Head of caudate nucleus (tissue), 42 donors: ENCODE measurements around the gene MS4A10.

Experiments used
- DNase-seq, 42 donors: peaks; one replicate each; pipeline versions ENCODE4 v3.0.0 to v3.0.0-alpha.2; 2020 to 2021; ENCODE audit warnings: mixed read lengths in 7 of 42
- intact Hi-C: fragments of 100-400 bp; cut with DNase I; formaldehyde crosslinking; loops from one replicate; pipeline ENCODE4 v1.15.0; 2022

Gene MS4A10

GRCh38 chr11:60763692-60764369 is 21.3 kb upstream of the MS4A10 start:
- intact Hi-C loops: no loop called here
- DNase-seq: no peak

DNA sequence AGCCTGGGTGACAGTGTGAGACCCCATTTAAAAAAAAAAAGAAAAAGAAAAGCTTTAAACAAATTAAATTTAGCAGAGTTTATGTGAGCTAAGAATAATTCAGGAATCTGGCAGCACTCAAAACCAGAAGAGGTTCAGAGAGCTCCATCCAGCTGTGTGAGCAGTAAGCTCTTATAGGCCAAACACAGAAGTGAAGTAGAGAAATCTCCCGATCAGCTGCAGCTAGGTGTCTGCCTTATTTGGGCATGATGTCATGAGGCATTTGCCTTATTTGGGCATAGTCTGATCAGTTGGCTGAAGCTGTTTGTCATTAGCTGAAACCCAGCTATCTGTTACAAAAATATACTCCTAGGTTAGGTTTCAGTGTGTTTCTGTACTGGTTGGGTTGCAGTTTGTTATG is 20.3 kb upstream of the MS4A10 start:
- intact Hi-C loops: no loop called here
- DNase-seq: no peak

DNA sequence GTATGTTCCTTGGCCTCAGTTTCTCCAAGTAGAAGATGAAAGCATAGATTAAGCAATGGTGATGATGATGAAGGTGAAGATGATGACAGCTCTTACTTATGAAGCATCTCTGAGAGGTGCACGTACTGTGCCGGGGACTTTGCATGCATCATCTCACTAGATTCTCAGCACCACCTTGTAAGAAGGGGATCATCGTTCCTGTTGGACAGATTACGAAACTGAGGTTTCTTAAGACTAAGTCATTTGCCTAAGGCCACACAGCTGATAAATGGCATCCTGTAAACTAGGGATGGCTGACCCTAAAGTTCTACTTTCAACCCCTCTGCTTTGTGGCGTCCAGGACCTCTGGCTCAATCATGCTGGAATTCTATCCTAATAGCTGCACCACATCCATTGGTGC is 19.8 kb upstream of the MS4A10 start:
- intact Hi-C loops: no loop called here
- no peak for DNase-seq

DNA sequence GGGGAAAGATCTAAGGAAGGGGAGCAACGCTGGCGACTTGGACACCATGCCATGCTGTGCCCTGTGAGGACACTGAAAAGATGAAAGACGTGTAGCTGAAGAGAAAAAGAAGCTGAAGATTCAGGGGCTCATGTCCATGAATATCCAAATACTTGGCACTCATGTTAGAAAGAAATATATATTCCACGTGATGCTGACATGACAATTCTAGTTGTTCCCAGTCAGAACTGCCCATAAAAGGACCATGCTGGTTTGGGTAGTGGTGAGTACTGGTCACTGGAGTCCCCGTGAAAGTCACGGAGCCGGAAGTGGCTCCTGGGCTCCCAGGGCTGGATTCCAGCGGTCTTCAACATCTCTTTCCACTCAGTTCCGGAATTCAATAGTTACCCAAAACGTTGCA is 18.6 kb upstream of the MS4A10 start:
- intact Hi-C loops: no loop called here
- peak in 1 of 42 donors; percentile 2 for DNase-seq

- no peak for DNase-seq
- intact Hi-C loops: no loop called here
These were observed 17.7 kb upstream of the MS4A10 start for GRCh38 chr11:60767388-60767811.

DNA sequence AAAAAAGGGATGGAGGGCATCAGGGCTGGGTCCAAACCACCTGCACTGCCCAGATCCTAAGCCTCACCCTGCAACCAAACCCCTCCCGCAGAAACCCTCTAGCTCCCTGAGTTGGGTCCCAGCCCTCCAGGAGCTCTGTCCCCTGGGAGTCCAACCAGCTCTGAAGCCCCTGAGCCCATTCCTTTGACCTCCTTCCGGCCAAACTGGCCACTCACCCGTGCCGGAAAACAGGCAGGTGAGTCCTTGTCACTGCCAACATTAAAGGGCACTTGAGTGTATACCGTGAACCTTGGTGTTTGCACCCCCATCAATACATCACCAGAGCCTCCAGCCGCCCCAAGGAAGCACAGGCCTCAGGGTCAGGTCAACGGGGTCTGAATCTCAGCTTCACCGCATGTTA is 16.9 kb upstream of the MS4A10 start:
- intact Hi-C loops: no loop called here
- no peak for DNase-seq

GRCh38 chr11:60769273-60769672 is 15.9 kb upstream of the MS4A10 start:
- no peak for DNase-seq
- intact Hi-C loops: no loop called here

GRCh38 chr11:60769811-60770210 is 15.3 kb upstream of the MS4A10 start:
- intact Hi-C loops: no loop called here
- DNase-seq: no peak

DNA sequence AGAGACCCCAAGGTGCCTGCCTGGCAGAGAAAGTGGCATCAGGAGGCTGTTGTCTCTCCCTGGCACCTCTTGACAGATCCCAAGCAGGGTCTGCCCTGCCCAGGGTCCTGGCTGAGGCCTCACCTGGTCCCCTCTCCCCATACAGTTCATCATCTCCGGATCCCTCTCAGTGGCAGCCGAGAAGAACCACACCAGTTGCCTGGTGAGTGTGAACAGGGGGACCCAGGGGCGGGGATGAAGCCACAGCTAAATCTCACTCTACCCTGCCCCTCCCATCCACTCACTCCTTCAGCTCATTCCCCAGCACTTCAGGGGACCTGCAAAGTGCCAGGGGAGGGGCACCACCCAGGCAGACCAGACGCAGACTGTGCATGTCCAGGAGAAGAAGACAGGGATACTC is 14.0 kb upstream of the MS4A10 start:
- intact Hi-C loops: no loop called here
- no peak for DNase-seq

- intact Hi-C loops: no loop called here
- DNase-seq: no peak
These were observed 13.1 kb upstream of the MS4A10 start for GRCh38 chr11:60771879-60772525.

DNA sequence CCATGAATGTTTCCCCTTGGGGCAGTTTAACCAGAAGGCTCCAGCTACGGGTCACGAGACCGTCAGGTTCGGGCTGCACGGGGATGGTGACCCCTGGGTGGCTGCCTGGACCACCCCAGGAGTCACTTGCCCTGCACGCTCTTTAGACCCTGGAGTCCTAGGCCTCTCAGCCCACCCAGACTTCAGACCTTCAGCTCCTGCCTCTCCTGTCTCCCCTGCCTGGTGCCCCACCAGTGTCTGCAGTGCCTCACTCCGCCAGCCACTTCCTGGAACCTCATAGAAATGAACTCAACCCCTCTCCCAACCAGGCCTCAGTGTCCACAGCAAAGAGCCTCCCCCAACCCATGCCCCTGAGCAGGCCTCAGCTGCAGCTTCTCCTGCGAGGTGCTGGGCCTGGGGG is 12.5 kb upstream of the MS4A10 start:
- no peak for DNase-seq
- intact Hi-C loops: no loop called here

DNA sequence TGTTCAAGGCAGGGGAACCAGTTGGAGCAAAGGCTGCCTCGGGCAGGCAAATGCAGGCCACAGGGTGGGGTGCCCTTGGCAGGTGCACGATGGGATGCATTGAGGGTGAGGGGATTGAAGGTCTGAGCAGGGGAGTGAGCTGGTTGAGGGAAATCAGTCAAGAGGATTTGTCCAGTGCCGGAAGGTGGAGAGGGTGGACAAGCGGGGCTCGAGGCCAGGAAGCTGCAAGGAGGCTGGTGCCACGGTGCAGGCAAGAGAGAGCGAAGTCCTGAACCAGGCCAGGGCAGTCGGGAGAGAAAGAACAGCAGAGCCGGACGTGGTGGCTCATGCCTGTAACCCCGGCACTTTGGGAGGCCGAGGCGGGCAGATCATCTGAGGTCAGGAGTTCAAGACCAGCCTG is 10.4 kb upstream of the MS4A10 start:
- no peak for DNase-seq
- intact Hi-C loops: no loop called here

- intact Hi-C loops: no loop called here
- DNase-seq: peak; percentile 50 to 94 (median 85)
These were observed 9.6 kb upstream of the MS4A10 start for GRCh38 chr11:60775420-60775961.

DNA sequence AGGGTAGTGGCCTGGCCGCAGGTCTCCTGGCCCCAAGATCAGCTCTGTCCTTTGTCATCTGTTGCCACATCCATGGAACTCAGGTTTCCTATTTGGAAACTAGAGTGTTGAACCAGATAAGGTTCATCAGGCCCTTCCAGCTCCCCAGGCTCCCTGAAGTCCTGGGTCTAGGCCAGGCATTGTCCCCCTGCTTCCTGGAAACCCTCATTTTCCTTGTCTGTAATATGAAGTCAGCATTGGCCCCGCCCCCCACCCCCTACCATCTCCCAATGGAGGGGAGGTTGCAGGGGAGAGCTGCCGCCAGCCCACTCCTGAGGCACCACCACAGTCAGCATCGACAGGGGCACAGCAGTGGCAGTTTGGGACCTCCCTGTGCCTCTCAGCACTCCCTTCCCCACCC is 9.0 kb upstream of the MS4A10 start:
- intact Hi-C loops: no loop called here
- DNase-seq: no peak

DNA sequence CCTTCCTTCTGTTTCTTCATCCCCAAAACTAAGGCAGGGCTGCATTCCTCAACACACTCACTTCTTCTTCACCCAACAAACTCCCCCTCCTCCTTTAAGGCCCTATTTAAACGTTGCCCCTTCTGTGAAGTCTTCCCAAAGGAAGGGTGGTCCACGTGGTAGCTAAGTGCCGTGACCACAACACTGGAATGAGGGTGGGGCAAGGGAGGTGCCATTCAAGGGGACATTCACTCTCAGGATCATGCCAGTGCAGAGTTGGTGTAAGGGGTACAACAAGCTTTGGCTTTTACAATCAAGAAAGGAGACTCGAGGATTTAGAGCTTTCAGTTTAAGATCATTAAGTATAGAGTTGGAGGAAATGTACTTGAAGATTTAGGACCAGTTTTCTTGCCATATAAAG is 8.0 kb upstream of the MS4A10 start:
- no peak for DNase-seq
- intact Hi-C loops: no loop called here

DNA sequence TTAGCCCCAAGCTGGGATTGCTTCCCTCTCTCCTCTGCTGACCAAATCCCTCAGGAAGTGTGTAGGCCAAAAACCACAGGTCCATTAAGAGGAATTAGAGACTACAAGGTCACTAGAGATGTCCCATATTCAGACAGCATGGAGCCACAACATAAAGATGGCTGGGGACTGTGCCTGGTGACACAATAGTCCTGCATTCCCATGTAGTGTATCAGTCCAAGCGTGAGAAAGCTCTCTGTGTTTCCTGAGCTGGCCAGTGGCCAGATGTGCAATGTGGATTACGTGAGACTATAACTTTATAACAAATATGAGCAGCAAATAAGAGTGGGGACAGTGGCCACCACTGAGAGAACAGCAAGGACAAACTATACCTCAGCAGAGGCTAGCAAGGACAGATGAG is 7.6 kb upstream of the MS4A10 start:
- no peak for DNase-seq
- intact Hi-C loops: no loop called here

DNA sequence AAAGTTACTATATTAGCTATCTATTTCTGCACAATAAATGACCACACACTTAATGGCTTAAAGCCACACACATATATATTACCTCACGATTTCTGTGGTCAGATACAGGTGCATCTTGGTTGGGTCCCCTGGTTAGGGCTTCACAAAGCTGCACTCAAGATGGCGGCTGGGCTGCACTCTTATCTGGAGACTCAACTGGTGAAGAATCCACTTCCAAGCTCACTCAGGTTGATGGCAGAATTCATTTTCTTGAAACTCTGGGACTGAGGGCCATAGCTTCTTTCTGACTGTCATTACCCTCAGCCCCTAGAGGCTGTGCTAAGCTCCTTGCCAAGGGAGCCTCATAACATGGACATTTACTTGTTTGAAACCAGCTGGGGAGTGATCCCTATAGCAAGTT is 5.1 kb upstream of the MS4A10 start:
- intact Hi-C loops: no loop called here
- no peak for DNase-seq

- intact Hi-C loops: no loop called here
These were observed 4.4 kb upstream of the MS4A10 start for GRCh38 chr11:60780774-60781173.

GRCh38 chr11:60781286-60781980 is 3.7 kb upstream of the MS4A10 start:
- intact Hi-C loops: no loop called here
- no peak for DNase-seq

More at GRCh38 chr11:60780774-60781173, 4.4 kb upstream of the MS4A10 start:
- no peak for DNase-seq

GRCh38 chr11:60781981-60782316 is 3.2 kb upstream of the MS4A10 start:
- DNase-seq: no peak
- intact Hi-C loops: no loop called here
